ENCODE results near the gene SF3A2.

SF3A2 gene

GRCh38 chr19:2228157-2229030 is 8.2 kb upstream of the SF3A2 start:
- no peak for DNase-seq

- DNase-seq = no peak
Observed at GRCh38 chr19:2229103-2230032, 7.3 kb upstream of the SF3A2 start.

- DNase-seq = no peak
Observed at GRCh38 chr19:2230033-2230531, 6.5 kb upstream of the SF3A2 start.

- DNase-seq = no peak
Observed at GRCh38 chr19:2230807-2231533, 5.7 kb upstream of the SF3A2 start.

GRCh38 chr19:2231621-2232221 is 4.9 kb upstream of the SF3A2 start:
- no peak for DNase-seq

GRCh38 chr19:2232286-2233151 is 4.1 kb upstream of the SF3A2 start:
- no peak for DNase-seq

GRCh38 chr19:2233601-2234280 is 2.9 kb upstream of the SF3A2 start:
- DNase-seq = no peak

GRCh38 chr19:2234996-2235380 is 1.6 kb upstream of the SF3A2 start:
- DNase-seq = no peak

GRCh38 chr19:2235381-2236063 is 1.1 kb upstream of the SF3A2 start:
- DNase-seq = no peak

- DNase-seq = no peak
Observed at GRCh38 chr19:2236064-2236313, 635 bp upstream of the SF3A2 start.

GRCh38 chr19:2237051-2237868 is 636 bp downstream of the SF3A2 start:
- DNase-seq = no peak

- no peak for DNase-seq
Observed at GRCh38 chr19:2237869-2238153, 1.2 kb downstream of the SF3A2 start.

GRCh38 chr19:2239173-2239572 is 2.5 kb downstream of the SF3A2 start:
- no peak for DNase-seq

- DNase-seq = no peak
Observed at GRCh38 chr19:2239771-2240770, 3.4 kb downstream of the SF3A2 start.

GRCh38 chr19:2240881-2241760 is 4.5 kb downstream of the SF3A2 start:
- no peak for DNase-seq

GRCh38 chr19:2242092-2242537 is 5.5 kb downstream of the SF3A2 start:
- DNase-seq = no peak

GRCh38 chr19:2242816-2243215 is 6.2 kb downstream of the SF3A2 start:
- DNase-seq = no peak

All from islet precursor cell (in vitro differentiated cells).